HG02678 (cell line): Measurements from ENCODE around the gene LRRC75A.

Experiments
- ATAC-seq: cut with Tn5 transposase; IDR thresholded peaks from one replicate; pipeline ENCODE4 v1.9.1; 2021; ENCODE audit warnings: mild to moderate bottlenecking, moderate library complexity; ENCODE audit not compliant: unreplicated experiment

LRRC75A gene

GRCh38 chr17:16435925-16436886, 55.8 kb downstream of the LRRC75A start:
- no peak for ATAC-seq

GRCh38 chr17:16434662-16435061, 57.3 kb downstream of the LRRC75A start:
- no peak for ATAC-seq

- no peak for ATAC-seq
Measured at GRCh38 chr17:16433514-16433913, 58.5 kb downstream of the LRRC75A start.

GRCh38 chr17:16432017-16432416, 60.0 kb downstream of the LRRC75A start:
- ATAC-seq, result no peak

GRCh38 chr17:16430650-16431049, 61.3 kb downstream of the LRRC75A start:
- no peak for ATAC-seq

- no peak for ATAC-seq
Measured at GRCh38 chr17:16429083-16429482, 62.9 kb downstream of the LRRC75A start.

- no peak for ATAC-seq
Measured at GRCh38 chr17:16428098-16428882, 63.7 kb downstream of the LRRC75A start.

GRCh38 chr17:16427020-16427419, 65.0 kb downstream of the LRRC75A start:
- no peak for ATAC-seq

- no peak for ATAC-seq
Measured at GRCh38 chr17:16425698-16426659, 66.0 kb downstream of the LRRC75A start.

GRCh38 chr17:16425202-16425601, 66.8 kb downstream of the LRRC75A start:
- no peak for ATAC-seq

GRCh38 chr17:16423226-16423872, 68.6 kb downstream of the LRRC75A start:
- no peak for ATAC-seq

GRCh38 chr17:16422416-16422815, 69.6 kb downstream of the LRRC75A start:
- no peak for ATAC-seq

GRCh38 chr17:16419929-16420271, 72.1 kb downstream of the LRRC75A start:
- ATAC-seq, result no peak

GRCh38 chr17:16419074-16419928, 72.7 kb downstream of the LRRC75A start:
- ATAC-seq, result no peak

- ATAC-seq, result no peak
Measured at GRCh38 chr17:16418685-16419068, 73.3 kb downstream of the LRRC75A start.

GRCh38 chr17:16417896-16418684, 73.9 kb downstream of the LRRC75A start:
- ATAC-seq, result no peak

- ATAC-seq, result no peak
Measured at GRCh38 chr17:16417399-16417798, 74.6 kb downstream of the LRRC75A start.

GRCh38 chr17:16415031-16415924, 76.7 kb downstream of the LRRC75A start, which contains the start of gene TRPV2:
TSS of gene TRPV2 (plus strand) at chr17:16415571. CDS start at chr17:16417669, 2,098 bp downstream.
- no peak for ATAC-seq
